NCI-H748 (cell line): ENCODE results near the gene HNF1B.
A peak's percentile ranks its signal among the peaks of the same experiment; 100 is the strongest.
"Not testable (repeated sequence)": the region's sequence is repeated elsewhere in the genome, so short reads cannot be mapped to it uniquely, and the experiment has no call there.

Experiments used
- DNase-seq: peaks from one replicate; lab custom pipeline; 2025; ENCODE audit not compliant: unreplicated experiment; lab: John Stamatoyannopoulos, UW

The HNF1B gene

GRCh38 chr17:37708008-37708615 is 36.7 kb downstream of the HNF1B start:
- DNase-seq: no peak

DNA sequence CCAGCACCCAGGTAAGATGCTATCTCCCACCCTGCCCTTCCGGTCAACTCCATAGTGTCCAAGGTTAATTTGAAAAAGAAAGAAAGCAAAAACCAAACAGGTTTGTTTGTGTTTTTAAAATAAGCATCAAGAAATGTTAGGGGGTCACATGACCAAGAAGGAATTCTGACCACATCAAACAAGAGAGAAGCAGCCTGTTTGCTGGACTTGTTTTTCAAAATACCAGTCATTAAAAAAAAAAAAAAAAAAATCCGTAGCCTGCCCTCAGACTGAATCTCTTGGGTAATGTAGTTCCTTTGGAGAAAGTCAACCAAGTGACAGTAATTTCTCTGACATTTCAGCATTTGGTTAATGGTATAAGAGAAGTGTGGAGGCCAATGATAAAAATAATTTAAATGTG is 38.4 kb downstream of the HNF1B start:
- no peak for DNase-seq

- no peak for DNase-seq
Measured at GRCh38 chr17:37702598-37702997, 42.3 kb downstream of the HNF1B start.

GRCh38 chr17:37701496-37701898 is 43.4 kb downstream of the HNF1B start:
- peak; percentile 15 for DNase-seq

DNA sequence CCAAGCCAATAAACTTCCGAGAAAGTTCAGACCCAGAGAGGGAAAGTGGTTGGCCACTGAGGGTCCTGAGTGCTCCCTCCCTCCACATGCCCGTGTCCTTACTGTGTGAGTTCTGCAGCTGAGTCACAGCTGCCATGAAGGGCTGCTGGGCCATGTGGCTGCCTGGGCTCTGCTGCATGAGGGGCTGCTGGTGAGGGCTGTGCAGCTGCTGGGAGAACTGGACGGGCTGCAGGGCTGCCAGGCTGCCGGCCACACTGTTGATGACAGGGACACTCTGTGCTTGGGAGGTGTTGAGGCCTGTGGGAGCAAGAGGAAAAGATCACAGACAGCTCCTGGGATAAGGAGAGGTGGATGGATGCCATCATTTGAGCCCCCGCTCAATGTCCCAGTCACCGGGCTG is 44.0 kb downstream of the HNF1B start:
- DNase-seq: no peak

GRCh38 chr17:37699285-37699973 is 45.4 kb downstream of the HNF1B start:
- DNase-seq: no peak

DNA sequence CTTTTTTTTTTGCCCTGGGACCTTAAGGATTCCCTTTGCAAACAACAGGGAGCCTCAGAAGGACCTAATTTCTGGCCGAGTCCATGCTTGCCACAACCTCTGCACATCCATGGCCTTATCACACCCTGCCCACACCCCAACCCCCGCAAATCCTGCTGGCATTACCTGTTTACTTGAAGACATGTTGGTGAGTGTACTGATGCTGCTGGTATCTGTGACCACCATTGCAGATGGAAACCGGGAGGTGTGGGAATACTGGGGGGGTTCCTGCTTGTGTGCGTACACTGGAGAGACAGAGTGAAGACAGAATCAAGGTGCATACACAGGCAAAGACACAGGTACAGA is 46.0 kb downstream of the HNF1B start:
- no peak for DNase-seq

- DNase-seq: no peak
Measured at GRCh38 chr17:37698132-37698910, 46.5 kb downstream of the HNF1B start.

DNA sequence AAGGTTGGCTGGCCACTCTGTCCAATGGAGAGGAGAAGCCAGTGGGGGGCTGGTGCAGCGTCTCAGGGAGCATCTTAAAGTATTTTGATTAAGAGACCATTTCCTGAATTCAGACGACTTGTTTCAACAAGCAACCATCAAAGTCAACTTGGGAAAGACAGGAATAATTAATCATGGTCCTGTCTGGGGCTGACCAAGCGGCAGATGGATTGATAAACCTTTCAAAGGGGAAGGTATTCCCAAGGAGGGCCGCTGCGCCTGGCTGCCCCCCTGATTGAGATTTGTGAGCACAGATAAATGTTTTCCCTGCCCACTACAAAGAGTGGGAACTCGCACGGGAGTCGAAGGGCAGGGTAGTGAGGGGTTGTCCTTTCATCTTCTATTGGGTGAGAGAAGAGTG is 47.5 kb downstream of the HNF1B start:
- no peak for DNase-seq

GRCh38 chr17:37696366-37696765 is 48.5 kb downstream of the HNF1B start:
- DNase-seq: no peak

- no peak for DNase-seq
Measured at GRCh38 chr17:37695726-37696125, 49.1 kb downstream of the HNF1B start.

- DNase-seq: no peak
Measured at GRCh38 chr17:37694734-37695133, 50.1 kb downstream of the HNF1B start.

DNA sequence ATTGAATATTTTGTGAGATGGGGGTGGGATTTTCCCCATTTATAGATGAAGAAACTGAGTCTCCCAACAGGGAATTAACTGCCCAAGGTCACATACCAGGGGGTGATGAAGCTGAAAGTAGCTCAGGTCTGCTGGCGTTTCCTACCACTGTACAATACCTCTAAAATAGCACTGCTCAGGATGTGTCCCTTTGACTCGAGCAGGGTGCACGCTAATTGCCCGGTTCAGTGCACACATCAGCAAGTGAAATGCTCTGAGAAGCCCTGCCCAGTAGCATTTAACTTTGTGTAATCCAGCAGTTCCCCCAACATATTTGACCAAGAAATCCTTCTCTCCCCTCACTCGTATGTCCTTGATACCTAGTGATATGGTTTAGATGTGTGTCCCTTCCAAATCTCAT is 51.5 kb downstream of the HNF1B start:
- DNase-seq: no peak

- DNase-seq: no peak
Measured at GRCh38 chr17:37691807-37692206, 53.1 kb downstream of the HNF1B start.

GRCh38 chr17:37689317-37689716 is 55.5 kb downstream of the HNF1B start:
- DNase-seq: no peak

- DNase-seq: no peak
Measured at GRCh38 chr17:37683454-37683984, 61.3 kb downstream of the HNF1B start.

DNA sequence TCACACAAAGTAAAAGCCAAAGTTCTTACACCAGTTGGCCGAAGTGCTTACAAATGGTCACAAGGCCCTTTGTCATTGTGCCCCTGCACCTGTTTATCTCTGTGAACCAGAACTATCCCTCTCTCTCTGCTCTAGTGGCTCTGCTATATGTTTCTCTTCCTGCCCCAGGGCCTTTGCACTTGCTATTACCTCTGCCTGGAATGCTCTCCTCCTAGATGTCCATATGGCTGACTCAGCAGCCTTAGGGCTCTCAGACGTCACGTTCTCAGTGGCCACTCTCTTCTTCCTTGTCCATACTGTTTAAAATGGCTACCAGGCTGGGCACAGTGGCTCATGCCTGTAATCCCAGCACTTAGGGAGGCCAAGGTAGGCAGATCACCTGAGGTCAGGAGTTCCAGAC is 62.9 kb downstream of the HNF1B start:
- DNase-seq: no peak

- DNase-seq: not testable (repeated sequence)
Measured at GRCh38 chr17:37679995-37680394, 64.9 kb downstream of the HNF1B start.

DNA sequence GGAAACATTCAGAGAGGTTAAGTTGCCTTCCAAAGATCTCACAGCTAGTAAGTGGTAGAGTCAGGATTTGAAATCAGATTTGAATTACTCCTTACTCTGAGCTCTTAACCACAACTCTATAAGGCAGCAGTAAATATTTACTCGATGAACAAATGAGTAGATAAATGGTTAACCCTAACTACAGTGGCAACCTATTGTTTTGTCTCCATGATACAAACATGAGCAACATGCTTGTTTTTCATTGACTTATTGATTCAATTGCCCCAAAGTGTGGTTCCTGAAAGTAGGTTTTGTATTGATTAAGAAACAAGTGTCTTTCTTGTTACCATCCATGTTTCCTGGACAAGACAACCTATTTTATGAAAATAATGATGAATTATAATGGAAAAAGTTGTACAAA is 66.8 kb downstream of the HNF1B start:
- no peak for DNase-seq

DNA sequence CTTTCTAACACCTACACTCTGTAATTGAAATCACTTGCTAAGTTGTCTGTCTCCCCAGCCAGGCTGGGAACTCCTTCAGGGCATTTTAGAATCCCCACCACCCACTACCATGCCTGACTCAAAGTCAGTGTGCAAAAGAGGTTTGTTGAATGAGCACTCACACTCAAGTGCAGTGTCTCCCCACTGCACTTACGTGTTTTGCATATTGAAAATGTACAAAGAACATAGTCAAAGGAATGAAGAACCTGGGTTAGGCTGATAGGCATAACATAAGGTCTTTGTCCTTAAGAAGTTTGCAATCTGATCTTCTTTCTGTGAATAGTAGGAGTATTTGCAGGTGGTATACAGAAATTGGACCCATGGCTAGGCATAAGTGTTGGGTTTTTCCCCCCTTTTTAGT is 67.8 kb downstream of the HNF1B start:
- DNase-seq: no peak

DNA sequence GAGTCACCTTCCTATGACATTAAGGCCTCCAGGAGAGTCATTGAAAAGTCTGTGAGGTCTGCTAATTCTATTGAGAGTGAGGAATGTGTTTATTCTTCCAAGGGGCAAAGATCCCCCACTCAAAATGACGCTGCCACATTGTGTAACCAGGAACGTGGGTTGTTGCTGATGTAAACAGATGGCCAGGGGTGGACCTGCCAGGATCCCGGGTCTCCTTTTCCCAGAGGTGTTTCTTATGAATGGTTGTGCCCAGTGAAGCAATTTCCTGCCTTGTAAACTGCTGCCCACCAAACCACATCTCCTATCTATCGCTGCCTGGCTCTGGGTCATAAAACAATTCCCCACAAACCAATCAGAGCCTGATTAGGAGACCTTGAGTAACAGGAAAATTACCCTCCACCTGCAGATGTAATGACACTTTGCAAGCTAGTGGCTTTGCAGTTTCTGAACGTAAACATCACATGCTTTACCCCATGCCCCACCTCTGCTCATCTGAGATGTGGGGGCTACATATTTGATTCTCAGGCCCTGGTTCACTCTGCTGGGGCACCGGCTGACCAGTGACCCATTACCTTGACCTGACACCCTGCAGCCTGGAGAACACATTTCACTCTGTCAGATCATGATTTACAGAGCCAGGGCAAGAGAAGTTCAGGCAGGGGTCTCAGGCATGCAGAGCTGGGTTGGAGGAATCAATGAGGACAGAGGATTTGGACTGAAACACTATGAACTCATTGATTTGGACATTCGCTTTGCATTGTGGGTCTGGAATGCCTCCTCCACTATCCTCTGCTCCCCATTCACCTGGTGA is 68.5 kb downstream of the HNF1B start:
- peak; percentile 13 for DNase-seq
